GM18520 (cell line): ENCODE measurements around the gene CHST8.
"Not testable (repeated sequence)": the region's sequence is repeated elsewhere in the genome, so short reads cannot be mapped to it uniquely, and the experiment has no call there.

ENCODE experiments used
- ATAC-seq: cut with Tn5 transposase; IDR thresholded peaks from one replicate; pipeline ENCODE4 v1.9.1; 2021; ENCODE audit not compliant: unreplicated experiment

Gene CHST8

GRCh38 chr19:33621811-33622504, at the start of gene CHST8:
TSS of gene CHST8 (plus strand) at chr19:33621953. CDS start at chr19:33689262, 67,309 bp downstream.
- no peak for ATAC-seq

- ATAC-seq = no peak
Measured at GRCh38 chr19:33572929-33573328, 48.8 kb upstream of the CHST8 start.

GRCh38 chr19:33574824-33575223, 46.9 kb upstream of the CHST8 start:
- no peak for ATAC-seq

- no peak for ATAC-seq
Measured at GRCh38 chr19:33578697-33579096, 43.1 kb upstream of the CHST8 start.

GRCh38 chr19:33580026-33580644, 41.6 kb upstream of the CHST8 start:
- ATAC-seq = no peak

GRCh38 chr19:33580645-33581037, 41.1 kb upstream of the CHST8 start:
- no peak for ATAC-seq

- no peak for ATAC-seq
Measured at GRCh38 chr19:33582914-33583313, 38.8 kb upstream of the CHST8 start.

- ATAC-seq = no peak
Measured at GRCh38 chr19:33587150-33587549, 34.6 kb upstream of the CHST8 start.

GRCh38 chr19:33590224-33590623, 31.5 kb upstream of the CHST8 start:
- ATAC-seq = no peak

- no peak for ATAC-seq
Measured at GRCh38 chr19:33595783-33596182, 26.0 kb upstream of the CHST8 start.

- ATAC-seq = no peak
Measured at GRCh38 chr19:33601583-33601982, 20.2 kb upstream of the CHST8 start.

GRCh38 chr19:33602576-33603204, 19.1 kb upstream of the CHST8 start:
- no peak for ATAC-seq

GRCh38 chr19:33603377-33603776, 18.4 kb upstream of the CHST8 start:
- no peak for ATAC-seq

GRCh38 chr19:33604651-33605050, 17.1 kb upstream of the CHST8 start:
- no peak for ATAC-seq

- ATAC-seq = not testable (repeated sequence)
Measured at GRCh38 chr19:33605803-33606295, 15.9 kb upstream of the CHST8 start.

GRCh38 chr19:33606556-33606955, 15.2 kb upstream of the CHST8 start:
- no peak for ATAC-seq

GRCh38 chr19:33609353-33609752, 12.4 kb upstream of the CHST8 start:
- ATAC-seq = no peak

GRCh38 chr19:33610588-33610987, 11.2 kb upstream of the CHST8 start:
- no peak for ATAC-seq

- ATAC-seq = no peak
Measured at GRCh38 chr19:33612928-33613619, 8.7 kb upstream of the CHST8 start.

- no peak for ATAC-seq
Measured at GRCh38 chr19:33613620-33614000, 8.1 kb upstream of the CHST8 start.

GRCh38 chr19:33616346-33616745, 5.4 kb upstream of the CHST8 start:
- no peak for ATAC-seq

GRCh38 chr19:33616857-33617256, 4.9 kb upstream of the CHST8 start:
- ATAC-seq = no peak
